Urinary bladder (tissue), 4 donors: ENCODE measurements around the gene EPHA6. TPM values are rescaled to one million over a fixed set of nuclear protein-coding genes. Genes with fewer than 3 reads are reported as not detected.

Source experiments
- DNase-seq: peaks from one replicate; pipeline ENCODE4 v3.0.0-alpha.2; 2015; ENCODE audit errors: extremely low spot score
- H3K27ac ChIP-seq: one replicate; pipeline ENCODE4 v1.5.1; 2013; ENCODE audit warnings: low read depth, mild to moderate bottlenecking, moderate library complexity
- H3K36me3 ChIP-seq: one replicate; pipeline ENCODE4 v1.6.1; 2013; ENCODE audit warnings: mild to moderate bottlenecking, moderate library complexity; ENCODE audit not compliant: insufficient read depth
- H3K4me1 ChIP-seq: one replicate; pipeline ENCODE4 v1.6.1; 2013; ENCODE audit warnings: mild to moderate bottlenecking, moderate library complexity; ENCODE audit not compliant: insufficient read depth
- H3K4me3 ChIP-seq: one replicate; pipeline ENCODE4 v1.5.1; 2013; ENCODE audit warnings: low read depth, low read length
- WGBS: extraction: QIAGEN DNeasy Blood & Tissue Kit; methylation state at CpG from one replicate; pipeline ENCODE4 v1.1.7; 2013; 5-methylcytosine and 5-hydroxymethylcytosine counted together
- polyA plus RNA-seq: library from polyadenylated mRNA; stranded (reverse); fragments of 200-250 nt; gene quantifications from one replicate; pipeline ENCODE4 v1.2.3, GENCODE V29; 2013
- total RNA-seq: library from RNA; depleted of rRNA; stranded (reverse); fragments of >200 nt; gene quantifications from one replicate; pipeline ENCODE4 v1.2.3, GENCODE V29; 2014
- donor health status: healthy with polysubstance abuse.
- donor health status: healthy.

The EPHA6 gene
- total and polyA plus RNA-seq, 2 donors: 2.5 to 15.9 TPM

DNA sequence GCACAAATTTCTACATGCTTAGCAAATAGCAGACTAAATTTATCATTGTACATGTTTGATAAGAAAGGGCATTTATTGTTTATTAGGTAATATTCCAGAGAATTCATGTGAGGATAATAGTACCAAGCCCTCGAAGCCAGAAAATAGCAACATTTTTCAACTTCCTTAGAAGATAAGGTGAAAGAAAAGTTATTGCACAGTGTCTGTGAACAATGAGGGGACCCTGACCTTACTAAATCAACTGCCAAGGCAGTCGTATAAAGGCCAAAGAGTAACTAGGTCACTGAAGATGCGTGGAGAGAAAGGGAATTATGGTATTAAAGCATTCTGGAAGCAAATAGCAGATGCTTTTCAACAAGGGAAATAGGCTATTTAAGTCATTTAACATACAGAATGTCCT lies 929.9 kb downstream of the EPHA6 start:
- Histone ChIP-seq H3K4me3 (no peak overlapping the region), H3K27ac (no peak overlapping the region), H3K36me3 (no peaks in the 10 kb centered on the region), H3K4me1 (no peaks in the 10 kb centered on the region)
- 46% methylated on average over 3 of the region's 3 CpGs for WGBS
- no peak for DNase-seq

DNA sequence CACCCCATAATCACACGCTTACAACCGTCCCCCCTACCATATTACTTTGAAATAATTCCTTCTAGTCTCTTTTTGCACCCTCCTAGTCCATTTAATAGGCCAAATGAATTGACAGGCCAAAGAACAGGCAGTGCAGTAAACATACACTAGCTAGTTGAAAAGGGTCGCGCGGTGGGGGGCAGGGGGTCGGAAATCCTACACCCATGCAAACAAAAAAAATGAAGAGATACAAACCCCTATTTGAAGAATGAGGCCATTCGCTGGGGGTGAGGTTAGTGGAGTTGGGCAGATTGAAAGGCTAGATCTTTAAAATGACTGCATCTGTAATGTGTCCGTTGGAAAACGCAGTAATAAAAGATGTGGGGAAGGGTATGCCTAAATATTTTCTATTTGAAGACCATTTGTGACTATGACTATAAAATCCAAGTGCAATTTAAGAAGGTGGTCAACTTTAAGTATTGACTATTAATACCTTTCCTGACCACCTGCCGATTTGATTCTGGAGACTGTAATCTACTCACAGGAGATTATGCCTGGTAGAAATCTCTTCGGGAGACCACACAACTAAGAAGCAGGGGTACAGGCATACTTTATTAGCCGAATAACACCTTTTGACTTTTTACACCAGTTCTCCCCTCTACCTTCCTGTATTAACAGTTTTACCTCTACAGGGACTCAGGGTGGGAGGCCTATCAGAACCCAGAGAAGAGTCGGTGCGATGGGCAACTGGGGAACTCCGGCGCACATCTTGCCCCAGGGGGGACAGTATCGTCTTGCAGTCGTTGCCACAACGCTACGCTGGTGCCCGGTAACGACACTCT lies 949.4 kb downstream of the EPHA6 start:
- DNase-seq: peak; percentile 39
- Histone ChIP-seq H3K36me3 (no peaks in the 10 kb centered on the region), H3K4me1 (no peaks in the 10 kb centered on the region), H3K27ac (peak overlapping the region; percentile 71), H3K4me3 (peak overlapping the region; percentile 83)
- WGBS: 16% methylated on average over 22 of the region's 22 CpGs

DNA sequence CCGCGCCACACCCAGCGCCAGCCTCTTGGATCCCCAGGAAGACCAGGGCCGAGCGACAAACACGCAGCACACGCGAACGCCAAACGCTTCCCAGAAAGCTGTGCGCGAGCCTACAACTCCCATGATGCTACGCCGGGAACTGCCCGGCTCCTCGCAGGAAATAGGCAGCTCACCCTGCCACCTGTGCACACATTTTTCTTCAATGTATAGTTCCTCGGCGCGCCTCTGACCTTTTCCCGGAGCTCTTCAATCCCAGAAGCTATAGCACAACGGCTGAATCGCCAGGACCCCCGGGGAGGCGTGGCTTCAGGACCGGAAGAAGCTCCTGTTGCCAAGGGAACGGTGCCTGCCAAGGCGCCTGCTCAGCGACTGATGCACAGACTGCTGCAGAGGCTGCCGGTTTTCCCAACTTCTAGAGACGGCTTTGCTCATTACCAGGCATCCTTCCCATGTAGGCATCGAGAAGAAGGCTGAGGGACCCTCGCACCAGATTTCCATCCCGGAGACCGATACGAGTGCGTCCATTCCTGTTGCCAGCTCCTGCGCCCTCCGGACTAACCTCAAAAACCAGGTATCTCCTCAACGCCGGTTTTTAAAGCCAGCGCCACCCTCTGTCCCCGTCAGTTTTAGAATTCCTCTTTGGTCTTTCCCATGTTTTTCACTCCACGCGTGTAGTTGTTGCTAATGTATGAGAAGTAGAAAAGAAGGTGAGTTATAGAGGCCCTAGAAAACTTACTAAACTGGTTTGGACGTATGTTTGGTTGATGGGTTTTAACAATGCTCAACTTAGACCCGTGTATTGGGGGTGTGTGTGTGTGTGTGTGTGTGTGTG lies 950.2 kb downstream of the EPHA6 start, which contains the start of gene ARL6:
ARL6 (plus strand) TSS at position 352 of the 832 bp plus-strand sequence. CDS start 3,350 bp downstream, outside the sequence.
- H3K27ac ChIP-seq: peak within 1 kb of the TSS; percentile 71
- DNase-seq: peak; percentile 77
- no peaks in the 10 kb centered on the region for H3K4me1 ChIP-seq
- H3K36me3 ChIP-seq: no peaks in the 10 kb centered on the region
- under 1% methylated on average over 46 of the region's 46 CpGs for WGBS
- peak within 1 kb of the TSS; percentile 83 for H3K4me3 ChIP-seq

DNA sequence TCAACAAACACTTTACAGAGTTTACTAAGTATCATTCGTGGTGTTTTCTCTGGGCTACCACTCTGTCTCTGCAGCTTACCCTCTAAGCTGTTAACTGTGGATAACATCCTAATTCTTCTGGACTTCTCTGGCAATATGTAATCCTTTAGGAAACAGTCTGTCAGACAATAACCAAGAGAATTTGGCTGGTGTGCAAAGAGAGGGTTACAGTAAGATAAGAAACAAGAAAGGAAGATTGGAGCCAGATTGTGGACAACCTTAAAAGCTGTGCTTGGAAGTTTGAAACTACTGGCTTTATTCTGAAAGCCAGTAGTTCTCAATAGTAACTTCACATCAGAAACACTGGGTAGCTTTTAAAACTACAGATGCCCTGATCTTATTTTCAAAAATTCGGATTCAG lies 950.9 kb downstream of the EPHA6 start:
- no peaks in the 10 kb centered on the region for H3K36me3 ChIP-seq
- WGBS: 14% methylated on average over 2 of the region's 2 CpGs
- H3K4me1 ChIP-seq: no peaks in the 10 kb centered on the region
- no peak overlapping the region for H3K27ac ChIP-seq
- H3K4me3 ChIP-seq: peak overlapping the region; percentile 5
- no peak for DNase-seq

DNA sequence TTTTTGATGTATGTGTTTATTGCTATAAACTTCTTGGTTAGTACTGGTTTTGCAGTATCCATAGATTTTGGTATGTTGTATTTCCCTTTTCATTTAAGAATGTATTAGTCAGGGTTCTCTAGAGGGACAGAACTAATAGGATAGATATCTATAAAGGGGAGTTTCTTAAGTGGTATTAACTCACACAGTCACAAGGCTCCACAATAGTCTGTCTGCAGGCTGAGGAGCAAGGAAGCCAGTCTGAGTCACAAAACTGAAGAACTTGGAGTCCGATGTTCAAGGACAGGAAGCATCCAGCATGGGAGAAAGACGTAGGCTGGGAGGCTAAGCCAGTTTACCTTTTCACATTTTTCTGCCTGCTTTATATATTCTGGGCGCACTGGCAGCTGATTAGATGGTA lies 958.5 kb downstream of the EPHA6 start:
- no peak overlapping the region for H3K27ac ChIP-seq
- no peaks in the 10 kb centered on the region for H3K36me3 ChIP-seq
- no peak overlapping the region for H3K4me3 ChIP-seq
- H3K4me1 ChIP-seq: no peaks in the 10 kb centered on the region
- no peak for DNase-seq
- WGBS: 95% methylated on average over 3 of the region's 3 CpGs

DNA sequence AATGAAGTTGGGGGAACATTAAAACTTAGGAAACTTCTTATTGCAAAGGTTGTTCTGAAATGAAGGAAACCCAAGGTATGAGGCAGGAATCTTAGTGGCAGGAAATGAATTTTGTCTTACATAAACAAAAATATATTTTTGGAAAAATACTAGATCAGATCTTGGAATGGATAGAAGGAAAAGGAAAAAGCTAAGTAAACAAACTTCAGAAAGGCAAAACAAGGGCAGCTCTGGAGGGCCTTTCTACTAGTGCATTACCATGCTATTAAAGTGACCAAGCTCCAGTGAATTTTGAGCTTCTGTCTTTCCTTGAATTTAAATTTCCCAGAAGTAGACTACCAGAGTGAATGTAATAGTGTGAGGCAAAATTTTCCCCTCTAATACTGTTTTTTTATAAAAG lies 963.8 kb downstream of the EPHA6 start:
- Histone ChIP-seq H3K4me1 (peaks cover 1% of the 10 kb centered on the region), H3K4me3 (no peak overlapping the region), H3K27ac (no peak overlapping the region), H3K36me3 (peaks cover 2% of the 10 kb centered on the region)
- no peak for DNase-seq

DNA sequence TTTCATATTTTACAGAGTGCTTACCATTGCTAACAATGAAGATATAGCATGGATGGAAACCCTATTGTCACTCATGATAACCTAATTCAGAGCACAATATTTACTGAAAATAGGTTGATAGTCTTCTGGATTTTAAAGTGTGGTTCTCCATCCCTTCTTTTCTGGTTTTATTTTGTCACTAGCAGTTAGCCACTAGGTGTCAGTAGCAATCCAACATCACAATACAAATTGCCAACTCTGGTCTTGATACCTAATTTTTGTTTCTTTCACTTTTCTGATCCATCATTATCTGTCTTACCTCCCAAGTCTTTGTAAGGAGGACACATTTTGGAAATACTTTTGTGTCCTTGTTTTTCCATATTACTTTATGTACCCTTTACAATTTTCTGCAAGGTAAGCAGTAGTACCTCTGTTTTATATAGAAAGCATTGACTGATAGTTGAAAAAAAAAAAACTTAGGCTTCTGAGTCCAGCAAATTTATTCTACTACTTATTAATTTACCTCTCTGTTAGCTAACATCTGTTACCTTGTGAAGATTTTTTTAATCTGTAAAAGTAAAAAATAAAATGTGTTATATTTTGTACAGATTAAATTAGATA lies 979.1 kb downstream of the EPHA6 start:
- no peaks in the 10 kb centered on the region for H3K4me1 ChIP-seq
- no peak overlapping the region for H3K27ac ChIP-seq
- peak; percentile 4 for DNase-seq
- H3K4me3 ChIP-seq: no peak overlapping the region
- H3K36me3 ChIP-seq: no peaks in the 10 kb centered on the region

DNA sequence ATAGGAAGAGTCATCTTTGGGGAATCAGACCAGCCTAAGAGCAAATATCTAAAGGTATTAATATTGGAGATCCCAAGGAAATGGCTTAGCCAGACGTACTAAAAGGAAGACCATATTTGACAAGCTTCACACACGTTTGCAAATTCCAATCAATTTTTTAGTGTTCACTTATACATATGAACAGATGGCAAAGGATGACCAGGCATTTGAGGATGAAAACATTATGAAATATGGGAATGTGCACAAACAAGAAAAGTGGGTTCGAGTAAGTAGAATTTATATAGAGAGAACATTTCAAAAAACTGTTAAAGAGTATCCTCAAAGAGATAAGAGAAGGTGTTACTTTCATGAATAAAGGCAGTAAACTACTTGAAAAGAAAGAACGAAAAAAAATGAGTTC lies 981.6 kb downstream of the EPHA6 start:
- no peak for DNase-seq
- Histone ChIP-seq H3K4me1 (no peaks in the 10 kb centered on the region), H3K4me3 (no peak overlapping the region), H3K27ac (no peak overlapping the region), H3K36me3 (peaks cover 2% of the 10 kb centered on the region)
- 92% methylated on average over 4 of the region's 4 CpGs for WGBS
